Osteocyte (in vitro differentiated cells): ENCODE data around the gene ATP5ME. TPM values are rescaled to one million over a fixed set of nuclear protein-coding genes. Genes with fewer than 3 reads are reported as not detected.

ENCODE experiments used
- DNase-seq: peaks from one replicate; pipeline ENCODE4 v3.0.0; 2021; ENCODE audit warnings: mixed read lengths; ENCODE audit not compliant: unreplicated experiment; ENCODE audit errors: extremely low spot score
- H3K27ac Mint-ChIP-seq: one replicate; pipeline ENCODE4 v1.8.0; 2021; ENCODE audit warnings: mild to moderate bottlenecking, mixed read lengths; ENCODE audit not compliant: unreplicated experiment
- H3K27me3 Mint-ChIP-seq: one replicate; pipeline ENCODE4 v1.8.0; 2021; ENCODE audit warnings: mixed read lengths; ENCODE audit not compliant: unreplicated experiment
- H3K36me3 Mint-ChIP-seq: one replicate; pipeline ENCODE4 v1.8.0; 2021; ENCODE audit warnings: mixed read lengths; ENCODE audit not compliant: unreplicated experiment
- H3K4me1 Mint-ChIP-seq: one replicate; pipeline ENCODE4 v1.8.0; 2021; ENCODE audit warnings: mixed read lengths; ENCODE audit not compliant: unreplicated experiment
- H3K4me3 Mint-ChIP-seq: one replicate; pipeline ENCODE4 v1.8.0; 2021; ENCODE audit warnings: mild to moderate bottlenecking, moderate library complexity, mixed read lengths; ENCODE audit not compliant: unreplicated experiment
- H3K9me3 Mint-ChIP-seq: one replicate; pipeline ENCODE4 v1.8.0; 2021; ENCODE audit warnings: mixed read lengths; ENCODE audit not compliant: unreplicated experiment
- CTCF ChIP-seq: fragments of 200-600 bp; sonication (generic); IDR thresholded peaks from 2 replicates; pipeline ENCODE4 v1.5.0; 2021; ENCODE audit warnings: antibody characterized with exemption, mild to moderate bottlenecking, moderate library complexity
- total RNA-seq: library from RNA; stranded (reverse); gene quantifications from 2 replicates; pipeline ENCODE4 v1.2.1, GENCODE V29; 2021

Gene ATP5ME
- total RNA-seq, 1 donor from 2014 or later, result 271 TPM

GRCh38 chr4:622996-623913 is 50.8 kb downstream of the ATP5ME start:
- no peaks in the 10 kb centered on the region for H3K4me1 Mint-ChIP-seq
- peaks cover 8% of the 10 kb centered on the region for H3K9me3 Mint-ChIP-seq
- DNase-seq, result no peak
- no peak overlapping the region for H3K27ac Mint-ChIP-seq
- H3K27me3 Mint-ChIP-seq, result no peaks in the 10 kb centered on the region
- no peak overlapping the region for H3K4me3 Mint-ChIP-seq
- TF ChIP-seq CTCF, result no peak
- H3K36me3 Mint-ChIP-seq, result no peaks in the 10 kb centered on the region

Other genes with a start within 250 kb of the ATP5ME start
- 23.7 and 26.3 TPM in 2 replicates for gene ZNF721, start 175.1 kb downstream of the ATP5ME start, total RNA-seq
- 66.6 and 68.0 TPM in 2 replicates for gene PIGG, start 175.1 kb downstream of the ATP5ME start, total RNA-seq
- not detected in 2 replicates for gene TMEM271, start 98.0 kb downstream of the ATP5ME start, total RNA-seq
- gene PDE6B, start 48.7 kb downstream of the ATP5ME start, total RNA-seq, result 1.6 TPM in 2 replicates
- gene MYL5, start 266 bp upstream of the ATP5ME start, total RNA-seq, result 32.2 and 32.3 TPM in 2 replicates
- 0.31 and 0.67 TPM in 2 replicates for gene SLC49A3, start 14.9 kb upstream of the ATP5ME start, total RNA-seq
- 69.8 and 70.0 TPM in 2 replicates for gene PCGF3, start 31.6 kb upstream of the ATP5ME start, total RNA-seq
- not detected in 2 replicates for gene CPLX1, start 151.9 kb upstream of the ATP5ME start, total RNA-seq